CD14-positive monocyte (primary cell): ENCODE measurements around the gene DOCK10. TPM values are rescaled to one million over a fixed set of nuclear protein-coding genes. Genes with fewer than 3 reads are reported as not detected.
A peak's percentile ranks its signal among the peaks of the same experiment; 100 is the strongest.

Source experiments
- DNase-seq, 3 donors: peaks; one replicate each; pipeline ENCODE4 v3.0.0-alpha.2; 2011 to 2022
- H2AFZ ChIP-seq: 2 replicates; pipeline ENCODE4 v1.6.0; 2012; ENCODE audit warnings: mild to moderate bottlenecking, low read depth, low read length, inconsistent platforms; ENCODE audit not compliant: insufficient read depth, poor library complexity, severe bottlenecking
- H3K27ac ChIP-seq, 2 donors: 1 replicate in 1 of 2; 2 replicates in 1 of 2; pipeline ENCODE4 v1.5.1; 2012 to 2013; ENCODE audit warnings: low read length in 2 of 2, control low read depth in 1 of 2, inconsistent platforms in 1 of 2, low read depth in 1 of 2, mild to moderate bottlenecking in 1 of 2
- H3K27me3 ChIP-seq, 2 donors: one replicate each; pipeline versions ENCODE4 v1.6.0 to v1.6.1; 2011 to 2013; ENCODE audit warnings: low read length in 2 of 2; ENCODE audit not compliant: control insufficient read depth in 2 of 2, insufficient read depth in 2 of 2
- H3K36me3 ChIP-seq, 2 donors: replicated peaks in 1 of 2; 1 replicate in 1 of 2; 2 replicates in 1 of 2; pipeline versions ENCODE4 v1.5.1 to v1.6.1; 2012 to 2013; ENCODE audit warnings: low read length in 2 of 2, control low read depth in 1 of 2, inconsistent platforms in 1 of 2, mild to moderate bottlenecking in 1 of 2; ENCODE audit not compliant: insufficient read depth in 2 of 2, control insufficient read depth in 1 of 2
- H3K4me1 ChIP-seq, 2 donors: 1 replicate in 1 of 2; 2 replicates in 1 of 2; pipeline versions ENCODE4 v1.5.1 to v1.6.1; 2012 to 2013; ENCODE audit warnings: low read length in 2 of 2, control low read depth in 1 of 2, inconsistent platforms in 1 of 2, mild to moderate bottlenecking in 1 of 2, moderate library complexity in 1 of 2; ENCODE audit not compliant: insufficient read depth in 2 of 2, control insufficient read depth in 1 of 2
- H3K4me2 ChIP-seq: replicated peaks from 2 replicates; pipeline ENCODE3; 2012; ENCODE audit warnings: low read length, moderate library complexity, mild to moderate bottlenecking; ENCODE audit not compliant: poor library complexity, severe bottlenecking; ENCODE audit errors: extremely low read depth
- H3K4me3 ChIP-seq, 3 experiments: fragments of 200-600 bp in 1 of 3; sonication (generic) in 1 of 3; replicated peaks in 1 of 3; 1 replicate in 2 of 3; 2 replicates in 1 of 3; pipeline ENCODE4 v1.5.1; 2011 to 2013; ENCODE audit warnings: low read length in 3 of 3, mild to moderate bottlenecking in 3 of 3, control low read depth in 2 of 3, low read depth in 2 of 3, inconsistent platforms in 1 of 3, moderate library complexity in 1 of 3
- H3K79me2 ChIP-seq: 2 replicates; pipeline ENCODE4 v1.6.0; 2012; ENCODE audit warnings: mild to moderate bottlenecking, control low read depth, inconsistent platforms, low read length, moderate library complexity; ENCODE audit not compliant: insufficient read depth
- H3K9ac ChIP-seq: 2 replicates; pipeline ENCODE4 v1.6.0; 2017; ENCODE audit warnings: low read length, mild to moderate bottlenecking; ENCODE audit not compliant: insufficient read depth, poor library complexity, severe bottlenecking
- H3K9me3 ChIP-seq, 2 donors: replicated peaks in 1 of 2; 1 replicate in 1 of 2; 2 replicates in 1 of 2; pipeline versions ENCODE4 v1.5.1 to v1.6.1; 2012 to 2013; ENCODE audit warnings: low read length in 2 of 2, control low read depth in 1 of 2; ENCODE audit not compliant: control insufficient read depth in 1 of 2, insufficient read depth in 1 of 2
- H4K20me1 ChIP-seq: 2 replicates; pipeline ENCODE4 v1.6.0; 2012; ENCODE audit warnings: mild to moderate bottlenecking, low read length, control low read depth, moderate library complexity; ENCODE audit not compliant: insufficient read depth
- H3K27ac Mint-ChIP-seq, 7 donors: one replicate each; pipeline ENCODE4 v1.8.0; 2020; ENCODE audit warnings: mild to moderate bottlenecking in 7 of 7, mixed read lengths in 7 of 7, moderate library complexity in 6 of 7, inconsistent platforms in 2 of 7
- H3K27me3 Mint-ChIP-seq, 3 donors: one replicate each; pipeline ENCODE4 v1.8.0; 2021 to 2022; ENCODE audit warnings: low read depth in 3 of 3, mild to moderate bottlenecking in 3 of 3, mixed read lengths in 3 of 3, moderate library complexity in 3 of 3, inconsistent platforms in 1 of 3
- H3K36me3 Mint-ChIP-seq, 2 donors: one replicate each; pipeline ENCODE4 v1.8.0; 2020; ENCODE audit warnings: mixed read lengths in 2 of 2, inconsistent platforms in 1 of 2, mild to moderate bottlenecking in 1 of 2
- H3K4me1 Mint-ChIP-seq: one replicate; pipeline ENCODE4 v1.8.0; 2020; ENCODE audit warnings: mild to moderate bottlenecking, mixed read lengths
- H3K4me3 Mint-ChIP-seq, 2 donors: one replicate each; pipeline ENCODE4 v1.8.0; 2020; ENCODE audit warnings: mild to moderate bottlenecking in 2 of 2, mixed read lengths in 2 of 2, moderate library complexity in 1 of 2
- H3K9me3 Mint-ChIP-seq, 7 donors: one replicate each; pipeline ENCODE4 v1.8.0; 2020 to 2022; ENCODE audit warnings: mixed read lengths in 7 of 7, mild to moderate bottlenecking in 6 of 7, moderate library complexity in 6 of 7, inconsistent platforms in 2 of 7
- WGBS: methylation state at CpG from one replicate; pipeline ENCODE4 v1.1.5; 2013; ENCODE audit warnings: missing lambda C conversion rate; ENCODE audit not compliant: insufficient coverage; 5-methylcytosine and 5-hydroxymethylcytosine counted together
- intact Hi-C, 2 donors: fragments of 100-400 bp; cut with micrococcal nuclease; formaldehyde crosslinking; loops; one replicate each; pipeline versions ENCODE4 v1.15.0 to v1.15.1; 2023
- polyA plus RNA-seq, 3 donors: library from polyadenylated mRNA; depleted of rRNA in 1 of 3; unstranded in 2 of 3; stranded (reverse) in 1 of 3; fragments of 300-500 nt in 2 of 3; fragments of >200 nt in 1 of 3; fragmentation: Illumina TruSeq in 2 of 3; gene quantifications; 1 replicate in 2 of 3; 2 replicates in 1 of 3; pipeline ENCODE4 v1.2.3, GENCODE V29; 2012 to 2021
- TF ChIP-seq, protein P1 (sequence below): fragments of 200-600 bp; IDR thresholded peaks from one replicate; pipeline ENCODE4 v1.8.0; 2022; ENCODE audit warnings: antibody characterized with exemption, mild to moderate bottlenecking

Gene DOCK10
- polyA plus RNA-seq, 3 donors: 9.5 to 30.9 (median 16.5) TPM

DNA sequence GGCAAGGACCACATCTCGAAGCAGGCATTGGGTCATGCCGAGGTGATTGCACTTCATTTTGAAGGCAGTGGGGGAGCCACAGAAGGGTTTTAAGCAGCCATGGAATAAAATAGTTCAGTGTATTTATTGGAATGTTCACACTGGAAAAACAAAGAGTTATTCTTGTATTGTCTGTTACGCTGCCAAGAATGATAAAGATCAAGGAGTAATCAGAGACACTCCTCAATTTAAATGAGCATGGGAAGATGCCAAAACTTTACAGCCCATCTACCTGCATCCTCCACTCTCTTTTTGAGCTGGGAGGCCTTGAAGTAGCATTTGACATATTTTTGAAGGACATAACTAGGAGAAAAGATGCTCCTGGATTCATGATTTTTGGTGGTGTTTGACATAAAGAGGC, 112.8 kb downstream of the DOCK10 start:
- Histone ChIP-seq H3K27me3 (no peaks in the 10 kb centered on the region), H3K36me3 (peaks cover 0 to 11% of the 10 kb centered on the region in 2 donors), H3K9ac (no peak overlapping the region), H3K27ac (peak overlapping the region in 1 of 2 donors; percentile 81), H3K4me1 (peaks cover 89 to 90% of the 10 kb centered on the region in 2 donors), H3K4me2 (no peak overlapping the region), H3K4me3 (no peak overlapping the region), H3K9me3 (no peaks in the 10 kb centered on the region), H4K20me1 (no peaks in the 10 kb centered on the region), H3K79me2 (peaks cover 62% of the 10 kb centered on the region), H2AFZ (no peak overlapping the region)
- Mint-ChIP-seq H3K36me3 (peaks cover 47 to 50% of the 10 kb centered on the region in 2 donors), H3K27me3 (peaks cover 0 to 7% (median 0%) of the 10 kb centered on the region in 3 donors), H3K4me1 (peaks cover 91% of the 10 kb centered on the region), H3K9me3 (peaks cover 0 to 3% (median 0%) of the 10 kb centered on the region in 7 donors), H3K27ac (peak overlapping the region in 5 of 7 donors; percentile 84 to 94 (median 91)), H3K4me3 (no peak overlapping the region)
- intact Hi-C loops: loop anchor here in 1 of 2 donors (5.0 kb wide), 1 partner anchor 42 kb away; no protein-coding TSS in a partner anchor
- TF ChIP-seq, protein P1, sequence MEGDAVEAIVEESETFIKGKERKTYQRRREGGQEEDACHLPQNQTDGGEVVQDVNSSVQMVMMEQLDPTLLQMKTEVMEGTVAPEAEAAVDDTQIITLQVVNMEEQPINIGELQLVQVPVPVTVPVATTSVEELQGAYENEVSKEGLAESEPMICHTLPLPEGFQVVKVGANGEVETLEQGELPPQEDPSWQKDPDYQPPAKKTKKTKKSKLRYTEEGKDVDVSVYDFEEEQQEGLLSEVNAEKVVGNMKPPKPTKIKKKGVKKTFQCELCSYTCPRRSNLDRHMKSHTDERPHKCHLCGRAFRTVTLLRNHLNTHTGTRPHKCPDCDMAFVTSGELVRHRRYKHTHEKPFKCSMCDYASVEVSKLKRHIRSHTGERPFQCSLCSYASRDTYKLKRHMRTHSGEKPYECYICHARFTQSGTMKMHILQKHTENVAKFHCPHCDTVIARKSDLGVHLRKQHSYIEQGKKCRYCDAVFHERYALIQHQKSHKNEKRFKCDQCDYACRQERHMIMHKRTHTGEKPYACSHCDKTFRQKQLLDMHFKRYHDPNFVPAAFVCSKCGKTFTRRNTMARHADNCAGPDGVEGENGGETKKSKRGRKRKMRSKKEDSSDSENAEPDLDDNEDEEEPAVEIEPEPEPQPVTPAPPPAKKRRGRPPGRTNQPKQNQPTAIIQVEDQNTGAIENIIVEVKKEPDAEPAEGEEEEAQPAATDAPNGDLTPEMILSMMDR: no peak
- WGBS: 100% methylated on average over 2 of the region's 3 CpGs
- DNase-seq: no peak

DNA sequence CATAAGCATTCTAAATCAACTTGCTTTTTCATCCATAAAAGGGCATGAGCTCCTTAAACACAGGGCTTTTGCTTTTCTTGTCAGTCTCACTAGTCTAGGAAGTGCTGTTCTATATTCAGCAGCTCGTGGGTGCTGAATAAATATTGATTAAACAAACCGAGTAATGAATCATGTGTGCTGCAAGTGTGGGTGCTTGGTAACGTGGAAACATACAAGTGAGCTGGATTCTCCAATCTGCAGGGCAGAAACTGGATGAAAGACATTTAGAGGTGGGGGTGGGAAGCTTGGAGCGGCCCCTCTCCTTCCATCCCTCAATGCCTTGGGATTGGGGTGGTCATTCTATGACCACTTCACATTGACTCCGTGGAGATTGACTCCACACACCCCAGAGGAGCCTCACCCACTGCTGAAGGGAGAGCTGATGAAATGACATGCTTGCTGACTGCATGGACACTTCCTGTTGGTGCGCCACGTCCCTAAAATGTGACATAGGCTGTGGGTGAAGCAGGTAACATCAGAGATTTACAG, 114.6 kb downstream of the DOCK10 start:
- H3K4me2 ChIP-seq: peak overlapping the region; percentile 21
- 69% methylated on average over 3 of the region's 7 CpGs for WGBS

More for the DNA sequence above, 114.6 kb downstream of the DOCK10 start:
- peaks cover 97% of the 10 kb centered on the region for H3K4me1 Mint-ChIP-seq
- Histone ChIP-seq H3K27me3 (no peaks in the 10 kb centered on the region), H3K4me1 (peaks cover 99 to 100% of the 10 kb centered on the region in 2 donors), H3K4me3 (peak overlapping the region in 1 of 3 experiments; percentile 28), H4K20me1 (no peaks in the 10 kb centered on the region), H2AFZ (no peak overlapping the region), H3K36me3 (peaks cover 0 to 11% of the 10 kb centered on the region in 2 donors), H3K27ac (peak overlapping the region; percentile 57 to 81), H3K9ac (peak overlapping the region; percentile 18), H3K9me3 (no peaks in the 10 kb centered on the region), H3K79me2 (peaks cover 57% of the 10 kb centered on the region)
- intact Hi-C loops: loop anchor here in 1 of 2 donors (5.0 kb wide), 1 partner anchor 40 kb away; no protein-coding TSS in a partner anchor
- H3K9me3 Mint-ChIP-seq: peaks cover 0 to 3% (median 0%) of the 10 kb centered on the region in 7 donors
- DNase-seq: peak; percentile 63 to 78 (median 66)
- H3K36me3 Mint-ChIP-seq: peaks cover 52 to 55% of the 10 kb centered on the region in 2 donors
- peaks cover 0 to 7% (median 0%) of the 10 kb centered on the region in 3 donors for H3K27me3 Mint-ChIP-seq
- H3K27ac Mint-ChIP-seq: peak overlapping the region; percentile 91 to 97 (median 94)
- peak overlapping the region in 1 of 2 donors; percentile 75 for H3K4me3 Mint-ChIP-seq
- TF ChIP-seq, protein P1: no peak
